Measurements from ENCODE around the gene SH3PXD2B.

DNA sequence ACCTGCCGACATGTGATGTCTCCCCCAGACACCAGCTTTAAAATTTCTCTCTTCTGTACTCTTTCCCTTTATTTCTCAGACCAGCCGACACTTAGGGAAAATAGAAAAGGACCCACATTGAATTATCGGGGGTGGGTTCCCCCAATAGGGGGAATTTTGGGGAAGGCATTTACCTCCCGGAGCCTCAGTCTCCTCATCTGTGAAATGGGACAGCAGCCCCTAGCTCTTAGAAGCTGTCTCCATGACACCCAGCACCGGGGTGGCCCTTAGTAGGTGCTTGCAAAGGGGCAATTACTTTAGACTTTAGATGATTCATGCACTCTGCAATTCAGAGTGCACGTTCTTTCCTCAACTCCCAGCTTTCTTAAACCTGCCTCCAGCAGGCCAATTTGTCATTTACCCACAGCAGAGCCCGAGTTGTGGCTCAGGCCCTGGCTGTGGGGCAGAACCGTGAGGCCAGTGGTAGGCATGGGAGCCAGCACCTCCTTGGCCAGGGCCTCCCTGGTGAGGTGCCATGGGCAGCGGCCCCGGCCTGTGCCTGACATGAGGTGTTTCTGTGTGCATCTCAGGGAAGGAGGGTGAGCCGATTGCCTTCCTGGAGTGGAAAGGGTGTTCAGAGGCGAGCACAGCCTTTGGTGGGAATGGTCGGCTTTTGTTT, 51.7 kb downstream of the SH3PXD2B start:
- TF ChIP-seq CTCF (IDR thresholded peaks at IDR 0.05) (no peak), POLR2A (IDR thresholded peaks at IDR 0.05) (no peak)
